HepG2 (cell line): ENCODE data around the gene WDCP. TPM values are rescaled to one million over a fixed set of nuclear protein-coding genes. Genes with fewer than 3 reads are reported as not detected.
A peak's percentile ranks its signal among the peaks of the same experiment; 100 is the strongest.

ENCODE experiments used
- CAMTA2 ChIP-seq: sonication (generic); formaldehyde crosslinking; IDR thresholded peaks from 2 replicates; pipeline ENCODE4 v1.4.0; 2020; ENCODE audit warnings: mild to moderate bottlenecking, missing genetic modification reagents, borderline replicate concordance
- FOXO4 ChIP-seq: sonication (generic); formaldehyde crosslinking; conservative IDR thresholded peaks from 2 replicates; pipeline ENCODE4 v1.8.1; 2023; ENCODE audit warnings: missing genetic modification reagents
- FOXP4 ChIP-seq: sonication (generic); formaldehyde crosslinking; IDR thresholded peaks from 2 replicates; pipeline ENCODE4 v1.4.0; 2020; ENCODE audit warnings: missing genetic modification reagents
- HCFC1 ChIP-seq: fragments of 150-350 bp; IDR thresholded peaks from 2 replicates; pipeline ENCODE4 v1.6.1; 2014; ENCODE audit warnings: low read depth, low read length
- HNF1A ChIP-seq, 2 experiments: sonication (generic) in 1 of 2; formaldehyde crosslinking in 1 of 2; IDR thresholded peaks; 2 replicates each; pipeline versions ENCODE4 v1.4.0 to v1.6.1; 2016 to 2020; ENCODE audit warnings: borderline replicate concordance in 1 of 2, low read depth in 1 of 2, mild to moderate bottlenecking in 1 of 2, missing genetic modification reagents in 1 of 2
- TBX2 ChIP-seq: sonication (generic); formaldehyde crosslinking; IDR thresholded peaks from 2 replicates; pipeline ENCODE4 v1.5.0; 2020; ENCODE audit warnings: missing genetic modification reagents, mild to moderate bottlenecking, borderline replicate concordance
- ZEB1 ChIP-seq: IDR thresholded peaks from 2 replicates; pipeline ENCODE4 v1.6.1; 2012; ENCODE audit warnings: mild to moderate bottlenecking, low read depth, inconsistent platforms; ENCODE audit not compliant: insufficient replicate concordance
- ZHX2 ChIP-seq, 2 experiments: sonication (generic) in 1 of 2; formaldehyde crosslinking in 1 of 2; IDR thresholded peaks; 2 replicates each; pipeline versions ENCODE4 v1.6.1 to v1.9.0; 2014 to 2022; ENCODE audit warnings: antibody characterized with exemption in 1 of 2, borderline replicate concordance in 1 of 2, inconsistent platforms in 1 of 2, low read depth in 1 of 2, missing genetic modification reagents in 1 of 2
- ZNF549 ChIP-seq: sonication (generic); formaldehyde crosslinking; IDR thresholded peaks from 2 replicates; pipeline ENCODE4 v1.5.0; 2020; ENCODE audit warnings: missing genetic modification reagents
- ZNF816 ChIP-seq: sonication (generic); formaldehyde crosslinking; IDR thresholded peaks from 2 replicates; pipeline ENCODE4 v1.8.0; 2022; ENCODE audit warnings: missing genetic modification reagents, mild to moderate bottlenecking, borderline replicate concordance
- polyA plus RNA-seq, 8 experiments: library from polyadenylated mRNA; depleted of rRNA in 3 of 8; stranded (reverse) in 7 of 8; unstranded in 1 of 8; fragments of >200 nt; fragmentation: Illumina TruSeq in 4 of 8; extraction: Trizol in 4 of 8; gene quantifications; 2 replicates each; pipeline versions ENCODE4 v1.2.1 to v1.2.3, GENCODE V29; 2011 to 2016; ENCODE audit warnings: low read depth in 4 of 8, missing spikeins in 1 of 8, mixed read lengths in 1 of 8; ENCODE audit not compliant: insufficient read depth in 1 of 8
- total RNA-seq, 5 experiments: library from RNA; depleted of rRNA; stranded (reverse); fragments of >200 nt; fragmentation: Illumina TruSeq; extraction: Trizol; gene quantifications; 2 replicates each; pipeline ENCODE4 v1.2.3, GENCODE V29; 2016; ENCODE audit warnings: low read depth in 1 of 5

Gene WDCP
- total and polyA plus RNA-seq, 2 of the 13 experiments (the other 11 are each of a cell fraction or from before 2014, with no cell fraction given): 17.4 to 22.6 TPM

- TF ChIP-seq ZHX2 (IDR thresholded peaks at IDR 0.05; ENCODE audit: low read depth) (peak; percentile 60; the same call in 1 of the 2 replicates), ZHX2 (CRISPR knock-in tag; IDR thresholded peaks at IDR 0.05; ENCODE audit: borderline replicate concordance) (no peak), TBX2 (peak; percentile 91), HCFC1 (no peak), FOXO4 (CRISPR knock-in tag) (no peak), ZNF816 (CRISPR knock-in tag) (peak; percentile 94; the same call in 1 of the 2 replicates), ZEB1 (peak; percentile 69), HNF1A (IDR thresholded peaks at IDR 0.05; ENCODE audit: low read depth) (0 out of 2 replicates have a peak, but pooled peaks have one; percentile 20), HNF1A (CRISPR knock-in tag; IDR thresholded peaks at IDR 0.05; ENCODE audit: borderline replicate concordance) (peak; percentile 62; the same call in 1 of the 2 replicates), CAMTA2 (CRISPR knock-in tag) (peak; percentile 54; the same call in 1 of the 2 replicates), ZNF549 (CRISPR knock-in tag) (no peak), FOXP4 (CRISPR knock-in tag) (peak; percentile 90)
Observed at GRCh38 chr2:24015562-24016375, 31.4 kb downstream of the WDCP start (continued).
